GM12872 (cell line): ENCODE results near the gene TRERF1.

ENCODE experiments used
- CTCF ChIP-seq: IDR thresholded peaks from 3 replicates; pipeline ENCODE4 v1.5.1; 2011; ENCODE audit warnings: low read depth, mild to moderate bottlenecking, low read length, moderate library complexity; ENCODE audit not compliant: insufficient read depth

The TRERF1 gene

GRCh38 chr6:42451333-42452170 is at the start of gene TRERF1:
Gene TRERF1 (minus strand): TSS chr6:42451926. CDS start chr6:42269590, 182,336 bp downstream.
- no peak for TF ChIP-seq CTCF

- TF ChIP-seq CTCF = no peak
These were observed 46.9 kb upstream of the TRERF1 start for GRCh38 chr6:42498473-42499128.

GRCh38 chr6:42493914-42494539 is 42.3 kb upstream of the TRERF1 start:
- TF ChIP-seq CTCF = no peak

GRCh38 chr6:42488129-42488528 is 36.4 kb upstream of the TRERF1 start:
- TF ChIP-seq CTCF = no peak

- no peak for TF ChIP-seq CTCF
These were observed 32.5 kb upstream of the TRERF1 start for GRCh38 chr6:42484261-42484660.

GRCh38 chr6:42482174-42482573 is 30.4 kb upstream of the TRERF1 start:
- no peak for TF ChIP-seq CTCF

GRCh38 chr6:42471714-42472113 is 20.0 kb upstream of the TRERF1 start:
- TF ChIP-seq CTCF = no peak
